ENCODE data around the gene ITPRIP. TPM values are rescaled to one million over a fixed set of nuclear protein-coding genes. Genes with fewer than 3 reads are reported as not detected.

The ITPRIP gene
- total and polyA plus RNA-seq, 4 donors, result 3.5 to 7.9 (median 6.0) TPM

GRCh38 chr10:104359811-104360210 is 21.5 kb upstream of the ITPRIP start:
- TF ChIP-seq HNF4A (conservative IDR thresholded peaks at IDR 0.05), result no peak
- no peak for TF ChIP-seq FOXA2 (IDR thresholded peaks at IDR 0.05)
- no peak for TF ChIP-seq JUND (IDR thresholded peaks at IDR 0.05)
- no peak for TF ChIP-seq RAD21 (IDR thresholded peaks at IDR 0.05)
- no peak for TF ChIP-seq HNF4G (IDR thresholded peaks at IDR 0.05)
- Histone ChIP-seq H3K9me3 (ENCODE audit: control insufficient read depth in 4 of 4, low read length in 3 of 4) (no peaks in the 10 kb centered on the region), H3K27me3 (ENCODE audit: control insufficient read depth in 4 of 4, insufficient read depth in 4 of 4, low read length in 3 of 4) (no peaks in the 10 kb centered on the region), H3K36me3 (ENCODE audit: control insufficient read depth in 4 of 4, insufficient read depth in 3 of 4, low read depth in 1 of 4, low read length in 3 of 4) (no peaks in the 10 kb centered on the region), H3K27ac (ENCODE audit: low read depth in 1 of 2, low read length in 2 of 2) (no peak overlapping the region), H3K9ac (ENCODE audit: low read depth in 1 of 2, low read length in 2 of 2) (no peak overlapping the region), H3K4me1 (ENCODE audit: control insufficient read depth in 4 of 4, insufficient read depth in 4 of 4, low read length in 3 of 4) (no peaks in the 10 kb centered on the region), H3K4me3 (ENCODE audit: low read depth in 1 of 3, low read length in 3 of 3) (no peak overlapping the region)
- WGBS, result 58% methylated on average over 2 of the region's 2 CpGs
- DNase-seq (ENCODE audit: low spot score), result no peak

GRCh38 chr10:104353325-104354048 is 15.2 kb upstream of the ITPRIP start, which contains the start of gene CFAP58:
Gene CFAP58 (plus strand): TSS chr10:104353833. CDS start chr10:104353898, 65 bp downstream.
- Histone ChIP-seq H3K9ac (ENCODE audit: low read depth in 1 of 2, low read length in 2 of 2) (no peak within 1 kb of the TSS), H3K4me3 (ENCODE audit: low read depth in 1 of 3, low read length in 3 of 3) (peak within 1 kb of the TSS; percentile 20 to 59 (median 21)), H3K36me3 (ENCODE audit: control insufficient read depth in 4 of 4, insufficient read depth in 3 of 4, low read depth in 1 of 4, low read length in 3 of 4) (no peaks in the 10 kb centered on the region), H3K27me3 (ENCODE audit: control insufficient read depth in 4 of 4, insufficient read depth in 4 of 4, low read length in 3 of 4) (no peaks in the 10 kb centered on the region), H3K27ac (ENCODE audit: low read depth in 1 of 2, low read length in 2 of 2) (peak within 1 kb of the TSS; percentile 21 to 34), H3K4me1 (ENCODE audit: control insufficient read depth in 4 of 4, insufficient read depth in 4 of 4, low read length in 3 of 4) (peaks cover 0 to 27% (median 22%) of the 10 kb centered on the region in 4 donors), H3K9me3 (ENCODE audit: control insufficient read depth in 4 of 4, low read length in 3 of 4) (no peaks in the 10 kb centered on the region)
- peak; percentile 96 for DNase-seq (ENCODE audit: low spot score)
- no peak for TF ChIP-seq ZBTB33 (IDR thresholded peaks at IDR 0.05)
- peak; percentile 8 for TF ChIP-seq NR2F2 (IDR thresholded peaks at IDR 0.05)
- peak; percentile 33 for TF ChIP-seq YY1 (IDR thresholded peaks at IDR 0.05)
- no peak for TF ChIP-seq TAF1 (conservative IDR thresholded peaks at IDR 0.05)
- TF ChIP-seq HNF4A (conservative IDR thresholded peaks at IDR 0.05), result peak in 1 of 2 donors; percentile 23
- no peak for TF ChIP-seq MAX (IDR thresholded peaks at IDR 0.05)
- no peak for TF ChIP-seq RXRA (IDR thresholded peaks at IDR 0.05)
- TF ChIP-seq FOXA2 (IDR thresholded peaks at IDR 0.05), result no peak
- TF ChIP-seq FOXA1 (IDR thresholded peaks at IDR 0.05), result no peak
- no peak for TF ChIP-seq ATF3 (IDR thresholded peaks at IDR 0.05)
- TF ChIP-seq REST (IDR thresholded peaks at IDR 0.05), result no peak
- TF ChIP-seq RAD21 (IDR thresholded peaks at IDR 0.05), result peak; percentile 56 to 62
- TF ChIP-seq GABPA (IDR thresholded peaks at IDR 0.05 in 1 of 2, conservative IDR thresholded peaks at IDR 0.05 in 1 of 2), result peak in 1 of 2 donors; percentile 29
- TF ChIP-seq HNF4G (IDR thresholded peaks at IDR 0.05), result no peak
- peak; percentile 64 for TF ChIP-seq CTCF (IDR thresholded peaks at IDR 0.05; ENCODE audit: low read depth, low read length, missing input control)
- peak; percentile 58 for TF ChIP-seq SP1 (IDR thresholded peaks at IDR 0.05)
- peak in 1 of 2 donors; percentile 69 for TF ChIP-seq EGR1 (IDR thresholded peaks at IDR 0.05; ENCODE audit: low read depth in 2 of 2)
- TF ChIP-seq JUND (IDR thresholded peaks at IDR 0.05), result no peak
- WGBS, result 3% methylated on average over 43 of the region's 43 CpGs
